NB4 (cell line): ENCODE data around the gene C2orf74.

Experiments used
- POLR2A ChIP-seq: IDR thresholded peaks from 2 replicates; pipeline ENCODE4 v1.6.1; 2011; ENCODE audit warnings: mild to moderate bottlenecking; ENCODE audit not compliant: insufficient read length; ENCODE audit errors: extremely low read depth
- TF ChIP-seq, protein P1 (sequence below): IDR thresholded peaks from one replicate; pipeline ENCODE4 v1.5.1; 2012; ENCODE audit warnings: low read depth, low read length
- TF ChIP-seq, protein P2 (sequence below): IDR thresholded peaks from 2 replicates; pipeline ENCODE4 v1.6.1; 2011; ENCODE audit warnings: low read depth, low read length

DNA sequence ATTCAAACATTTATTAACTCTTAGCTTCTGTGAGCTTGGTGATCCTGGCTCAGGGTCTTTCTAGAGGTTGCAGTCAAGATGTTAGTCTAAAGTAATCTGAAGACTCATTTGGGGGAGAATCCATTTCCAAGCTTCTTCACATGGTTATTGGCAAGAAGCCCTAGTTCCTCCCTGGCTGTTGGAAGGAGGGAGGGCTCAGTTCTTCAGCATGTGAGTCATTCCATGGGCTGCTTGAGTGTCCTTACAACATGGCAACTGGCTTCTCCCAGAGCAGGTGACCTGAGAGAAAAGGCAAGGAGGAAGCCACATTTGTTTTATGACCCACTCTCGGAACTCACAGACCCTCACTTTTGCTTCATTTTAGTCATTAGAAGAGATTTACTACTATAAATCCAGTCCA, 10.6 kb upstream of the C2orf74 start:
- no peak for TF ChIP-seq POLR2A
- TF ChIP-seq, protein P1, sequence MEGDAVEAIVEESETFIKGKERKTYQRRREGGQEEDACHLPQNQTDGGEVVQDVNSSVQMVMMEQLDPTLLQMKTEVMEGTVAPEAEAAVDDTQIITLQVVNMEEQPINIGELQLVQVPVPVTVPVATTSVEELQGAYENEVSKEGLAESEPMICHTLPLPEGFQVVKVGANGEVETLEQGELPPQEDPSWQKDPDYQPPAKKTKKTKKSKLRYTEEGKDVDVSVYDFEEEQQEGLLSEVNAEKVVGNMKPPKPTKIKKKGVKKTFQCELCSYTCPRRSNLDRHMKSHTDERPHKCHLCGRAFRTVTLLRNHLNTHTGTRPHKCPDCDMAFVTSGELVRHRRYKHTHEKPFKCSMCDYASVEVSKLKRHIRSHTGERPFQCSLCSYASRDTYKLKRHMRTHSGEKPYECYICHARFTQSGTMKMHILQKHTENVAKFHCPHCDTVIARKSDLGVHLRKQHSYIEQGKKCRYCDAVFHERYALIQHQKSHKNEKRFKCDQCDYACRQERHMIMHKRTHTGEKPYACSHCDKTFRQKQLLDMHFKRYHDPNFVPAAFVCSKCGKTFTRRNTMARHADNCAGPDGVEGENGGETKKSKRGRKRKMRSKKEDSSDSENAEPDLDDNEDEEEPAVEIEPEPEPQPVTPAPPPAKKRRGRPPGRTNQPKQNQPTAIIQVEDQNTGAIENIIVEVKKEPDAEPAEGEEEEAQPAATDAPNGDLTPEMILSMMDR, result no peak
- TF ChIP-seq, protein P2, sequence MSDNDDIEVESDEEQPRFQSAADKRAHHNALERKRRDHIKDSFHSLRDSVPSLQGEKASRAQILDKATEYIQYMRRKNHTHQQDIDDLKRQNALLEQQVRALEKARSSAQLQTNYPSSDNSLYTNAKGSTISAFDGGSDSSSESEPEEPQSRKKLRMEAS, result no peak
